Measurements from ENCODE around the gene ENPP3. TPM values are rescaled to one million over a fixed set of nuclear protein-coding genes. Genes with fewer than 3 reads are reported as not detected.

ENPP3 gene
- total RNA-seq, 1 experiment from 2014 or later: not detected

- ChIA-PET POLR2A (no interaction called here), CTCF (interaction anchor here (2.4 kb wide), 1 partner anchor 26 kb away, joined by 11 read pairs; the partner anchor contains the start of gene MED23)
- H3K4me3 Mint-ChIP-seq: no peak overlapping the region
- H3K4me1 Mint-ChIP-seq: no peaks in the 10 kb centered on the region
- ATAC-seq (no peak), DNase-seq (ENCODE audit: low spot score) (no peak)
- no peaks in the 10 kb centered on the region for H3K27me3 Mint-ChIP-seq (ENCODE audit: low read depth)
- peaks cover 30% of the 10 kb centered on the region for H3K36me3 Mint-ChIP-seq
- TF ChIP-seq ATF2 (CRISPR knock-in tag; IDR thresholded peaks at IDR 0.05; ENCODE audit: borderline replicate concordance, low read depth) (no peak), GRHL2 (CRISPR knock-in tag; IDR thresholded peaks at IDR 0.05; ENCODE audit: insufficient replicate concordance, severe bottlenecking) (no peak), NR3C1 (CRISPR knock-in tag; conservative IDR thresholded peaks at IDR 0.05; ENCODE audit: low read depth) (no peak), RORB (CRISPR knock-in tag; IDR thresholded peaks at IDR 0.05) (no peak), MXD4 (CRISPR knock-in tag; IDR thresholded peaks at IDR 0.05; ENCODE audit: borderline replicate concordance) (no peak), AR (CRISPR knock-in tag; IDR thresholded peaks at IDR 0.05) (no peak), ZNF317 (CRISPR knock-in tag; IDR thresholded peaks at IDR 0.05; ENCODE audit: borderline replicate concordance, low read depth) (no peak), NR1H2 (CRISPR knock-in tag; IDR thresholded peaks at IDR 0.05) (no peak), JUN (CRISPR knock-in tag; IDR thresholded peaks at IDR 0.05) (no peak), TEAD1 (CRISPR knock-in tag; IDR thresholded peaks at IDR 0.05) (no peak), E2F4 (CRISPR knock-in tag; IDR thresholded peaks at IDR 0.05; ENCODE audit: borderline replicate concordance, low read depth) (no peak)
- no peak overlapping the region for H3K27ac Mint-ChIP-seq
- H3K9me3 Mint-ChIP-seq: no peaks in the 10 kb centered on the region
These were observed 34.3 kb upstream of the ENPP3 start for GRCh38 chr6:131602781-131603312.

GRCh38 chr6:131613296-131613925 is 23.7 kb upstream of the ENPP3 start:
- peaks cover 23% of the 10 kb centered on the region for H3K36me3 Mint-ChIP-seq
- no peaks in the 10 kb centered on the region for H3K27me3 Mint-ChIP-seq (ENCODE audit: low read depth)
- no peak overlapping the region for H3K4me3 Mint-ChIP-seq
- H3K27ac Mint-ChIP-seq: no peak overlapping the region
- POLR2A ChIA-PET: no interaction called here
- TF ChIP-seq TEAD1 (CRISPR knock-in tag; IDR thresholded peaks at IDR 0.05): no peak
- TF ChIP-seq NFE2L1 (CRISPR knock-in tag; IDR thresholded peaks at IDR 0.05): no peak
- no peak for TF ChIP-seq GTF2I (CRISPR knock-in tag; conservative IDR thresholded peaks at IDR 0.05)
- no peak for TF ChIP-seq TEAD4 (CRISPR knock-in tag; IDR thresholded peaks at IDR 0.05)
- no peak for TF ChIP-seq CDX4 (CRISPR knock-in tag; IDR thresholded peaks at IDR 0.05; ENCODE audit: borderline replicate concordance)
- CTCF ChIA-PET: interaction anchor here (3.8 kb wide), 1 partner anchor 15 kb away, joined by 24 read pairs; the partner anchor contains the start of gene MED23
- ATAC-seq: no peak
- H3K9me3 Mint-ChIP-seq: no peaks in the 10 kb centered on the region
- no peak for DNase-seq (ENCODE audit: low spot score)
- no peaks in the 10 kb centered on the region for H3K4me1 Mint-ChIP-seq

- Mint-ChIP-seq H3K27me3 (ENCODE audit: low read depth) (no peaks in the 10 kb centered on the region), H3K4me3 (no peak overlapping the region), H3K36me3 (peaks cover 22% of the 10 kb centered on the region), H3K4me1 (no peaks in the 10 kb centered on the region), H3K27ac (no peak overlapping the region), H3K9me3 (no peaks in the 10 kb centered on the region)
- DNase-seq (ENCODE audit: low spot score) (no peak), ATAC-seq (no peak)
- ChIA-PET POLR2A (no interaction called here), CTCF (no interaction called here)
- TF ChIP-seq ZMAT4 (CRISPR knock-in tag; IDR thresholded peaks at IDR 0.05) (no peak), PRDM15 (CRISPR knock-in tag; IDR thresholded peaks at IDR 0.05) (no peak), ZNF425 (CRISPR knock-in tag; conservative IDR thresholded peaks at IDR 0.05) (no peak), SMAD4 (CRISPR knock-in tag; IDR thresholded peaks at IDR 0.05) (no peak), TEAD4 (CRISPR knock-in tag; IDR thresholded peaks at IDR 0.05) (no peak)
These were observed 21.8 kb upstream of the ENPP3 start for GRCh38 chr6:131615275-131615674.

Data from WTC11 (cell line).